Nephron (organoid): ENCODE results near the gene SUPT20HL2.
"Not testable (repeated sequence)": the region's sequence is repeated elsewhere in the genome, so short reads cannot be mapped to it uniquely, and the experiment has no call there.

Experiments used
- H3K27ac Mint-ChIP-seq, 3 experiments: 2 replicates each; pipeline ENCODE4 v1.8.0; 2020; ENCODE audit warnings: mixed read lengths in 3 of 3, mild to moderate bottlenecking in 2 of 3, moderate library complexity in 1 of 3
- H3K27me3 Mint-ChIP-seq: 2 replicates; pipeline ENCODE4 v1.8.0; 2021; ENCODE audit warnings: low read depth, mild to moderate bottlenecking, moderate library complexity, mixed read lengths
- H3K36me3 Mint-ChIP-seq: 2 replicates; pipeline ENCODE4 v1.8.0; 2020; ENCODE audit warnings: low read depth, mixed read lengths
- H3K4me1 Mint-ChIP-seq: 2 replicates; pipeline ENCODE4 v1.8.0; 2020; ENCODE audit warnings: mixed read lengths
- H3K4me3 Mint-ChIP-seq, 3 experiments: 2 replicates each; pipeline ENCODE4 v1.8.0; 2020; ENCODE audit warnings: mild to moderate bottlenecking in 3 of 3, mixed read lengths in 3 of 3, moderate library complexity in 2 of 3
- H3K9me3 Mint-ChIP-seq: 2 replicates; pipeline ENCODE4 v1.8.0; 2020; ENCODE audit warnings: mixed read lengths
- CTCF ChIP-seq, 3 experiments: fragments of 200-600 bp; sonication (generic); IDR thresholded peaks; one replicate each; pipeline ENCODE4 v1.5.0; 2021; ENCODE audit warnings: antibody characterized with exemption in 3 of 3; ENCODE audit not compliant: unreplicated experiment in 3 of 3

Gene SUPT20HL2

GRCh38 chrX:24314019-24314635 lies at the start of gene SUPT20HL2:
Gene SUPT20HL2, minus strand, starts transcription at chrX:24314069. Its CDS starts 754 bp downstream, at chrX:24313315.
- Mint-ChIP-seq H3K27ac (peak within 1 kb of the TSS in 2 of 3 experiments; percentile 16 to 97), H3K4me1 (peaks cover 44% of the 10 kb centered on the region), H3K36me3 (no peaks in the 10 kb centered on the region), H3K4me3 (no peak within 1 kb of the TSS), H3K9me3 (no peaks in the 10 kb centered on the region), H3K27me3 (no peaks in the 10 kb centered on the region)
- no peak for TF ChIP-seq CTCF (IDR thresholded peaks at IDR 0.05; ENCODE audit: unreplicated experiment in 3 of 3)

GRCh38 chrX:24362089-24362745 lies 48.3 kb upstream of the SUPT20HL2 start:
- not testable (repeated sequence) for H3K27ac Mint-ChIP-seq, H3K9me3 Mint-ChIP-seq, H3K27me3 Mint-ChIP-seq, H3K4me3 Mint-ChIP-seq, H3K36me3 Mint-ChIP-seq
- H3K4me1 Mint-ChIP-seq = peaks cover 17% of the 10 kb centered on the region

- no peaks in the 10 kb centered on the region for H3K27me3 Mint-ChIP-seq
- H3K36me3 Mint-ChIP-seq = no peaks in the 10 kb centered on the region
- no peak within 1 kb of the TSS for H3K4me3 Mint-ChIP-seq
- no peak for TF ChIP-seq CTCF (IDR thresholded peaks at IDR 0.05; ENCODE audit: unreplicated experiment in 3 of 3)
- no peak within 1 kb of the TSS for H3K27ac Mint-ChIP-seq
- no peaks in the 10 kb centered on the region for H3K9me3 Mint-ChIP-seq
- peaks cover 13% of the 10 kb centered on the region for H3K4me1 Mint-ChIP-seq
Measured at GRCh38 chrX:24360272-24360671, 46.4 kb upstream of the SUPT20HL2 start, which contains the start of gene SUPT20HL1. Gene SUPT20HL1, plus strand, starts transcription at chrX:24360639. Its CDS starts 2,122 bp downstream, at chrX:24362761.

GRCh38 chrX:24357106-24357505 lies 43.2 kb upstream of the SUPT20HL2 start:
- peaks cover 8% of the 10 kb centered on the region for H3K27me3 Mint-ChIP-seq
- no peak for TF ChIP-seq CTCF (IDR thresholded peaks at IDR 0.05; ENCODE audit: unreplicated experiment in 3 of 3)
- no peak overlapping the region for H3K4me3 Mint-ChIP-seq
- H3K4me1 Mint-ChIP-seq = no peaks in the 10 kb centered on the region
- no peak overlapping the region for H3K27ac Mint-ChIP-seq
- H3K9me3 Mint-ChIP-seq = no peaks in the 10 kb centered on the region
- no peaks in the 10 kb centered on the region for H3K36me3 Mint-ChIP-seq

GRCh38 chrX:24355095-24355494 lies 41.2 kb upstream of the SUPT20HL2 start:
- Mint-ChIP-seq H3K27ac (no peak overlapping the region), H3K36me3 (no peaks in the 10 kb centered on the region), H3K27me3 (peaks cover 8% of the 10 kb centered on the region), H3K4me1 (no peaks in the 10 kb centered on the region), H3K4me3 (no peak overlapping the region), H3K9me3 (no peaks in the 10 kb centered on the region)
- no peak for TF ChIP-seq CTCF (IDR thresholded peaks at IDR 0.05; ENCODE audit: unreplicated experiment in 3 of 3)

GRCh38 chrX:24350217-24350616 lies 36.3 kb upstream of the SUPT20HL2 start:
- Mint-ChIP-seq H3K4me1 (peaks cover 18% of the 10 kb centered on the region), H3K27me3 (peaks cover 7% of the 10 kb centered on the region), H3K4me3 (no peak overlapping the region), H3K9me3 (no peaks in the 10 kb centered on the region), H3K27ac (no peak overlapping the region), H3K36me3 (no peaks in the 10 kb centered on the region)
- no peak for TF ChIP-seq CTCF (IDR thresholded peaks at IDR 0.05; ENCODE audit: unreplicated experiment in 3 of 3)
